ENCODE measurements around the gene LARP4B. TPM values are rescaled to one million over a fixed set of nuclear protein-coding genes. Genes with fewer than 3 reads are reported as not detected.
A peak's percentile ranks its signal among the peaks of the same experiment; 100 is the strongest.

Gene LARP4B
- total RNA-seq, 3 donors from 2014 or later: 47.5 to 70.8 (median 68.5) TPM

DNA sequence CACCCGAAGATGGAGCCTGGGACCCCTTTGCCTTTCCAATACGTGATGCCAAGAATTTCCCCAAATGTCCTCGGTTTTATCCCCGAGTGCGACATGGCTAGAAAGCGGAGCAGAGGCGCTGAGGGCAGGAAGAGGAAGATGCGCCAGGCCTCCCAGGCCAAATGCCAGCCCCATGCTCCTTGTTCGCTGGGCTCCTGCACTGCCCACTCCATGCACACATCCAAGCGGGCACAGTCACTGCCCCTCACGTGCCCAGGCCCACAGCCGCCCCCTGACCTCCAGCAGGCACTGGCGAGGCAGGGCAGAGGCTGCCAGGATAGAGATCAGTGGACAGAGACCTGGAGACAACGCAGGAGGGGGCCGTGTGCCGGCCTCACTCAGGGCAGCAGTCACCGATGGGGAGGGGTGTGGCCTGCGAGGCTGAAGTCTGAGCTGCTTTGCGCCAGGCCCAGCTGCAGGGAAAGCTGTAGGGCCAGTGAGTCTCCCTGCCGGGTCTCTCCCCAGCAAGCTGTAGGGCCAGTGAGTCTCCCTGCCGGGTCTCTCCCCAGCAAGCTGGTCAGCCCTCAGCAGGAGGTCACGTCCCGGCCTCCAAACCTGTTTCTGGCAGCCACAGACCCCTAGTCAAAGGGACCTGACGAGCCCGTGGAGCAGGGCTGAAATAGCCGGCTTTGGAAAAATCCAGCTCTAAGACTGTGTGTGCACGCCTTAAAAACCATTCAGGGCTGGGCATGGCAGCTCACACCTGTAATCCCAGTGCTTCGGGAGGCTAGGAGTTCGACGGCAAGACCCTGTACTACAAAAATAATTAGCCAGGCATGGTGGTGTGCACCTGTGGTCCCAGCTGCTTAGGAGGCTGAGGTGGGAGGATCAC, 141.4 kb downstream of the LARP4B start:
- intact Hi-C loops (cut with DNase I; ENCODE audit: low total_unique reads): loop anchor here (10.0 kb wide), 1 partner anchor 285 kb away; no protein-coding TSS in a partner anchor
- no peaks in the 10 kb centered on the region for H3K36me3 ChIP-seq
- no peaks in the 10 kb centered on the region for H3K9me3 ChIP-seq
- DNase-seq (ENCODE audit: low spot score in 2 of 2): no peak
- peak overlapping the region in 2 of 3 donors; percentile 52 to 74 for H3K4me3 ChIP-seq
- peaks cover 0 to 4% of the 10 kb centered on the region in 2 donors for H3K4me1 ChIP-seq
- H3K27ac ChIP-seq: peak overlapping the region in 1 of 2 donors; percentile 43
- H3K27me3 ChIP-seq: no peaks in the 10 kb centered on the region
- TF ChIP-seq POLR2A (IDR thresholded peaks at IDR 0.05): no peak
- TF ChIP-seq POLR2AphosphoS5 (IDR thresholded peaks at IDR 0.05): no peak
- TF ChIP-seq, protein P1, sequence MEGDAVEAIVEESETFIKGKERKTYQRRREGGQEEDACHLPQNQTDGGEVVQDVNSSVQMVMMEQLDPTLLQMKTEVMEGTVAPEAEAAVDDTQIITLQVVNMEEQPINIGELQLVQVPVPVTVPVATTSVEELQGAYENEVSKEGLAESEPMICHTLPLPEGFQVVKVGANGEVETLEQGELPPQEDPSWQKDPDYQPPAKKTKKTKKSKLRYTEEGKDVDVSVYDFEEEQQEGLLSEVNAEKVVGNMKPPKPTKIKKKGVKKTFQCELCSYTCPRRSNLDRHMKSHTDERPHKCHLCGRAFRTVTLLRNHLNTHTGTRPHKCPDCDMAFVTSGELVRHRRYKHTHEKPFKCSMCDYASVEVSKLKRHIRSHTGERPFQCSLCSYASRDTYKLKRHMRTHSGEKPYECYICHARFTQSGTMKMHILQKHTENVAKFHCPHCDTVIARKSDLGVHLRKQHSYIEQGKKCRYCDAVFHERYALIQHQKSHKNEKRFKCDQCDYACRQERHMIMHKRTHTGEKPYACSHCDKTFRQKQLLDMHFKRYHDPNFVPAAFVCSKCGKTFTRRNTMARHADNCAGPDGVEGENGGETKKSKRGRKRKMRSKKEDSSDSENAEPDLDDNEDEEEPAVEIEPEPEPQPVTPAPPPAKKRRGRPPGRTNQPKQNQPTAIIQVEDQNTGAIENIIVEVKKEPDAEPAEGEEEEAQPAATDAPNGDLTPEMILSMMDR (IDR thresholded peaks at IDR 0.05): no peak

DNA sequence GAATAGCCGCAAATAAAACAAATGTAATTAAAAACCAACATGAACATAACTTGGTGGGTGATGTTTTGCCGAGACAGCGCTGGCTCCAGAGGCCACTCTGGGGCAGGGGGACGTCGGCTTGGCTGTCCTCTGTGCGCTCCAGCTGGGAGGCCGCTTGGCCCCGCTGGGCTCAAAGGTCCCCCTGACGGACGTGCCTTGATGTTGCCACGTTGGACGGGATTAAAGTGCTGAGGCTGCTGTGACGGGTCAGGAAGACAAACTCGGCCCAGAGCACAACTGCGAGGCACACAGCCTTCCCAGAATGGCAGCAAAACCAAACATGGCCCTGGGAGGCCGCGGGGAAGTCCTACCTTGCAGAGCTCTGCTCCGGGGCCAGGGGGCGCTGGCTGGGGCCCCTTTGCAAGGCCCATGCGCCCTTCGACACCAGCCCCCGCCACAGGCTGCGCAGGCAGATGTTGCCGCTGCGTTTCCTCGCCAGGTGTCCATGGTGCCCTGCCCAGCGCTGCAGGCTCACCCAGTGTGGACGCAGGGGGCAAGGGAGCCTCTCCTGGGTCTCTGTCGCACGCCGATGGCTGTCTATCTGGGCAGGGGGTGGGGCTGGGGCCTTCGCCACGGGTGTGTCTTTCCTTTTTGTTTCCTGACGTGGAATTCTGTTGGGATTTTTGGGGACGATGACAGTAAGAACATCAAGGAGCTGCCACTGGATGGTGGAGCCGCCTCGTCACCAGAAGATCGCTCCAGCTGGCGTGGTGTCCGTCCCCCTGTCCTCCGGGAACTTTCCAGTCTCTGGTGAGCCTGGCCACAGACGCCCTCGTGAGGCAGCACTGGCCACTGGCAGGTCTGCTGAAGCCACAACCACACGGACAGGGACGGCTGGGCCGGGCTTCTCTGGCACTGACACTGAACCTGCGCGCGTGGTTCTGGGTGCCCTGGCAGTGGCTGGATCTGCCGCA, 142.4 kb downstream of the LARP4B start:
- intact Hi-C loops (cut with DNase I; ENCODE audit: low total_unique reads): loop anchor here (10.0 kb wide), 1 partner anchor 284 kb away; no protein-coding TSS in a partner anchor
- Histone ChIP-seq H3K4me3 (peak overlapping the region; percentile 25 to 74 (median 52)), H3K4me1 (peaks cover 0 to 4% of the 10 kb centered on the region in 2 donors), H3K36me3 (no peaks in the 10 kb centered on the region), H3K27me3 (no peaks in the 10 kb centered on the region), H3K27ac (peak overlapping the region; percentile 40 to 43), H3K9me3 (no peaks in the 10 kb centered on the region)
- peak; percentile 77 for DNase-seq (ENCODE audit: low spot score in 2 of 2)
- TF ChIP-seq, protein P1 (IDR thresholded peaks at IDR 0.05): peak; percentile 11 to 76 (median 39)
- TF ChIP-seq POLR2AphosphoS5 (IDR thresholded peaks at IDR 0.05) (no peak), POLR2A (IDR thresholded peaks at IDR 0.05) (no peak)

DNA sequence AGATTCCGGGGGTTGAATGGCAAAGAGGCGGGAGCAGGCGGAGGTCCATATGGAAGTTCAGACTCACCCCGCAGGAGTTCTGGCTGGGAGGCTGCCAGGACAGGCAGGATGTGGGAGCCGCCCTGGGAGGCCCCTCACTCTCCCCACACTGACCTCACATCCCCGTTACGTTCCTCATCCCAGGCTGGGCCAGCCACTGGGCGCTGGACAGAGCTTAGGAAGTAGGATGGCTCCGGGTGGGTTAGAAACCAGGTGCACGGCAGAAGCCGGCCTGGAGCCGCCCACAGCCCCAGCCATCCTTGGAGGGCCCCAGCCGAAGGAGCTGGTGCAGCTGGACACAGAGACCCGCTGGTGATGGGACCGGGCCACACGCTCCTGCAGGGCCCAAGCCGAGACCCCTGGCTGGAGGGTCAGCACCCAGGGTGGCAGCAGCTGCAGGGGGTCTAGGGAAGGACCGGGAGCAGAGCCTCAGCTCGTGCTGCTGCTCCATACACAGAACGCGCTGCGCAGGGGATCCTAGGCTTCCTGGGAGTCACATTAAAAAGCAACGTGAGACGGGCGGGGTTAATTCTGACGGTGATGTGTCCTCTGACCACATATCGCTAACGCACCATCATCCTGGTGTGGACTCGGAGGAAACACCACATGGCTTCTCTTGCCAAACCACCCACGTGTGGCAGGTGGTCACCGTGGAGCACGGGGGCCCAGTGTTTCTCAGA, 143.4 kb downstream of the LARP4B start:
- intact Hi-C loops (cut with DNase I; ENCODE audit: low total_unique reads): loop anchor here (10.0 kb wide), 1 partner anchor 283 kb away; no protein-coding TSS in a partner anchor
- Histone ChIP-seq H3K27ac (no peak overlapping the region), H3K9me3 (no peaks in the 10 kb centered on the region), H3K4me1 (peaks cover 0 to 4% of the 10 kb centered on the region in 2 donors), H3K4me3 (peak overlapping the region in 2 of 3 donors; percentile 52 to 74), H3K27me3 (no peaks in the 10 kb centered on the region), H3K36me3 (no peaks in the 10 kb centered on the region)
- peak in 1 of 2 donors; percentile 37 for DNase-seq (ENCODE audit: low spot score in 2 of 2)
- TF ChIP-seq POLR2A (IDR thresholded peaks at IDR 0.05) (no peak), POLR2AphosphoS5 (IDR thresholded peaks at IDR 0.05) (no peak)
- TF ChIP-seq, protein P1 (IDR thresholded peaks at IDR 0.05): no peak

DNA sequence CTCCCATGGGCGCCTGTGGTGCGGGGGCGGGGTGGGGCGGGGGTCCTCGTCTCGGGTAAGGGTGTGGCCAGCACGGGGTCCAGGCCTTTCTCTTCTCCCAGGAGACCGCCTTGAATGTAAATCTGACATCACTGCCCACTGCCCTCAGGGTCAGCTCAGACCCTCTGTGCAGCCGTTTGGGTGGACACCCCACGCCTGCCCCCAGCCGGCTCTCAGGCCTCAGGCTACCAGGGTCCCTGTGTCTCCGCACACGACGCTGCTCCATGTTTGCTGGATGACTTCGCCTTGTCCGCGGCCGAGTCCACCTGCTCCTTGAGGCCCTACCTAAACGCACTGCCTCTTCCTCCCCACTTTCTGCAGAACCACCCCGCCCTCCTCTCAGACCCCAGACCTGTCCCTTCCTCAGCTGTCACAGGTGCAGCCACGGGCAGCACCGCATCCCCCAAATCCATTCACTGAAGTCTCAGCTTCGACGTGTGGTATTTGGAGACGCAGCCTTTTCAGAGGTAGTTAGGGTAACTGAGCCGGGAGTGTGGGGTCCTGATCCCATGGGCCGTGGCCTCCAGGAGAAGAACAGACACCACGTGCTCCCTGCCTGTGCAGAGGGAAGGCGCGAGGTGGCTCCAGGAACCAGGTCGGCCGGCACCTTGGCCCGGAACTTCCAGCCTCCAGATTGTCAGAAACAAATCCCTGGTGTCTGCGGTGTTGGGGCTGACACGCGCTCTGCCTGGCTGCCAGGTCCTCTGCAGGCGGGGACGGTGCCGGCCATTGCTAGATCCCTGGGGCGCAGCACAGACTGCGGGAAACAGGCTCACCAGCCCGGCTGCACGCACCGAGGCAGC, 144.7 kb downstream of the LARP4B start:
- Histone ChIP-seq H3K36me3 (no peaks in the 10 kb centered on the region), H3K27ac (no peak overlapping the region), H3K9me3 (no peaks in the 10 kb centered on the region), H3K4me3 (no peak overlapping the region), H3K27me3 (no peaks in the 10 kb centered on the region), H3K4me1 (peaks cover 0 to 4% of the 10 kb centered on the region in 2 donors)
- intact Hi-C loops (cut with DNase I; ENCODE audit: low total_unique reads): loop anchor here (10.0 kb wide), 1 partner anchor 282 kb away; no protein-coding TSS in a partner anchor
- peak in 1 of 2 donors; percentile 48 for DNase-seq (ENCODE audit: low spot score in 2 of 2)
- TF ChIP-seq, protein P1 (IDR thresholded peaks at IDR 0.05): no peak
- TF ChIP-seq POLR2A (IDR thresholded peaks at IDR 0.05) (no peak), POLR2AphosphoS5 (IDR thresholded peaks at IDR 0.05) (no peak)

Measured in breast epithelium (tissue), 4 donors.